Sigmoid colon (tissue), 4 donors: ENCODE results near the gene VPS26C.

Source experiments
- EP300 ChIP-seq, 4 donors: sonication (generic); formaldehyde crosslinking; IDR thresholded peaks; one replicate each; pipeline ENCODE4 v1.6.1; 2017; ENCODE audit warnings: antibody characterized with exemption in 4 of 4
- POLR2A ChIP-seq, 2 donors: fragments of 450-650 bp; IDR thresholded peaks; one replicate each; pipeline ENCODE4 v1.6.1; 2016; ENCODE audit warnings: antibody characterized with exemption in 2 of 2, mild to moderate bottlenecking in 2 of 2, moderate library complexity in 2 of 2
- POLR2AphosphoS5 ChIP-seq, 4 donors: sonication (generic); formaldehyde crosslinking; IDR thresholded peaks; one replicate each; pipeline ENCODE4 v1.6.1; 2017; ENCODE audit warnings: antibody characterized with exemption in 4 of 4
- TF ChIP-seq, protein P1 (sequence below), 4 experiments: fragments of 450-650 bp in 3 of 4; fragments of 200-600 bp in 1 of 4; IDR thresholded peaks; one replicate each; pipeline ENCODE4 v1.5.1; 2016 to 2019; ENCODE audit warnings: antibody characterized with exemption in 4 of 4, mild to moderate bottlenecking in 3 of 4, moderate library complexity in 2 of 4

DNA sequence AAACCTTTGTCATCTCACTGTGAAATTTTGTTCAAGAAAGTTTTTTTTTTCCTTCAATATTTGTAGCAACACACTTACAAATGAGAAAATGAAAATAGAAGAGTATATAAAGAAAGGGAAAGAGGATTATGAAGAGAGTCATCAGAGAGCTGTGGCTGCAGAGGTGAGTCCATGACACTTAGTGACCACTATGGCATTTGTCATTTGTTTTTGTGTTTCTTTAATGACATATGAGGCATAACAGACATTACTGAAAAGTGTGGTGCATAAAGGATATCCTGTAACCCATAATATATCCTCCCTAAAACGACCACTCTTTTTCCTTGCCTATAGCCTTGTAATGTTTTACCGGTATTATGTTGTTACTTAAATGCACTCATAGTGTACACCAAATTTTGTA is 80.2 kb downstream of the VPS26C start:
- TF ChIP-seq POLR2AphosphoS5 (IDR thresholded peaks at IDR 0.05) (no peak), EP300 (IDR thresholded peaks at IDR 0.05) (no peak), POLR2A (IDR thresholded peaks at IDR 0.05) (no peak)
- TF ChIP-seq, protein P1, sequence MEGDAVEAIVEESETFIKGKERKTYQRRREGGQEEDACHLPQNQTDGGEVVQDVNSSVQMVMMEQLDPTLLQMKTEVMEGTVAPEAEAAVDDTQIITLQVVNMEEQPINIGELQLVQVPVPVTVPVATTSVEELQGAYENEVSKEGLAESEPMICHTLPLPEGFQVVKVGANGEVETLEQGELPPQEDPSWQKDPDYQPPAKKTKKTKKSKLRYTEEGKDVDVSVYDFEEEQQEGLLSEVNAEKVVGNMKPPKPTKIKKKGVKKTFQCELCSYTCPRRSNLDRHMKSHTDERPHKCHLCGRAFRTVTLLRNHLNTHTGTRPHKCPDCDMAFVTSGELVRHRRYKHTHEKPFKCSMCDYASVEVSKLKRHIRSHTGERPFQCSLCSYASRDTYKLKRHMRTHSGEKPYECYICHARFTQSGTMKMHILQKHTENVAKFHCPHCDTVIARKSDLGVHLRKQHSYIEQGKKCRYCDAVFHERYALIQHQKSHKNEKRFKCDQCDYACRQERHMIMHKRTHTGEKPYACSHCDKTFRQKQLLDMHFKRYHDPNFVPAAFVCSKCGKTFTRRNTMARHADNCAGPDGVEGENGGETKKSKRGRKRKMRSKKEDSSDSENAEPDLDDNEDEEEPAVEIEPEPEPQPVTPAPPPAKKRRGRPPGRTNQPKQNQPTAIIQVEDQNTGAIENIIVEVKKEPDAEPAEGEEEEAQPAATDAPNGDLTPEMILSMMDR (IDR thresholded peaks at IDR 0.05) = no peak
